ENCODE results near the gene TMEM204.

Gene TMEM204

GRCh38 chr16:1520461-1520860 lies 13.0 kb upstream of the TMEM204 start:
- no peak for DNase-seq (ENCODE audit: low read depth in 4 of 4, low spot score in 1 of 4)

- no peak for DNase-seq (ENCODE audit: low read depth in 4 of 4, low spot score in 1 of 4)
Observed at GRCh38 chr16:1523581-1524245, 9.8 kb upstream of the TMEM204 start.

GRCh38 chr16:1524366-1524765 lies 9.1 kb upstream of the TMEM204 start:
- no peak for DNase-seq (ENCODE audit: low read depth in 4 of 4, low spot score in 1 of 4)

GRCh38 chr16:1525871-1526607 lies 7.4 kb upstream of the TMEM204 start:
- DNase-seq (ENCODE audit: low read depth in 4 of 4, low spot score in 1 of 4) = no peak

GRCh38 chr16:1526608-1527555 lies 6.6 kb upstream of the TMEM204 start:
- no peak for DNase-seq (ENCODE audit: low read depth in 4 of 4, low spot score in 1 of 4)

GRCh38 chr16:1527836-1528811 lies 5.3 kb upstream of the TMEM204 start:
- DNase-seq (ENCODE audit: low read depth in 4 of 4, low spot score in 1 of 4) = no peak

- no peak for DNase-seq (ENCODE audit: low read depth in 4 of 4, low spot score in 1 of 4)
Observed at GRCh38 chr16:1528921-1529537, 4.4 kb upstream of the TMEM204 start.

- no peak for DNase-seq (ENCODE audit: low read depth in 4 of 4, low spot score in 1 of 4)
Observed at GRCh38 chr16:1530349-1530882, 3.0 kb upstream of the TMEM204 start.

GRCh38 chr16:1530883-1531637 lies 2.4 kb upstream of the TMEM204 start:
- DNase-seq (ENCODE audit: low read depth in 4 of 4, low spot score in 1 of 4) = no peak

- DNase-seq (ENCODE audit: low read depth in 4 of 4, low spot score in 1 of 4) = no peak
Observed at GRCh38 chr16:1531638-1531910, 1.9 kb upstream of the TMEM204 start.

- no peak for DNase-seq (ENCODE audit: low read depth in 4 of 4, low spot score in 1 of 4)
Observed at GRCh38 chr16:1532081-1532760, 1.2 kb upstream of the TMEM204 start.

- no peak for DNase-seq (ENCODE audit: low read depth in 4 of 4, low spot score in 1 of 4)
Observed at GRCh38 chr16:1532771-1533170, 695 bp upstream of the TMEM204 start.

- DNase-seq (ENCODE audit: low read depth in 4 of 4, low spot score in 1 of 4) = peak in 1 of 4 experiments; percentile 29
Observed at GRCh38 chr16:1534021-1535020, 855 bp downstream of the TMEM204 start.

GRCh38 chr16:1535391-1536291 lies 2.2 kb downstream of the TMEM204 start:
- DNase-seq (ENCODE audit: low read depth in 4 of 4, low spot score in 1 of 4) = no peak

- no peak for DNase-seq (ENCODE audit: low read depth in 4 of 4, low spot score in 1 of 4)
Observed at GRCh38 chr16:1536601-1537000, 3.1 kb downstream of the TMEM204 start.

- DNase-seq (ENCODE audit: low read depth in 4 of 4, low spot score in 1 of 4) = no peak
Observed at GRCh38 chr16:1537138-1537577, 3.7 kb downstream of the TMEM204 start.

Data from stimulated activated CD4-positive, alpha-beta T cell treated with anti-CD3 and anti-CD28 coated beads, Interleukin-1b, Interleukin-23, amount 100 ng/mL, for 24 hours (primary cell).